SK-N-SH treated with all-trans-retinoic acid at 6 μM for 48 hours (cell line): ENCODE results near the gene LTBP1.

Source experiments
- ISL1 ChIP-seq: fragments of 250-450 bp; sonication (Bioruptor Pico); IDR thresholded peaks from 2 replicates; pipeline ENCODE4 v2.1.2; 2022; ENCODE audit warnings: mild to moderate bottlenecking, moderate library complexity
- PPARA ChIP-seq: fragments of 250-450 bp; sonication (Bioruptor Pico); IDR thresholded peaks from 2 replicates; pipeline ENCODE4 v1.5.0; 2020; ENCODE audit warnings: mild to moderate bottlenecking, borderline replicate concordance
- RARB ChIP-seq: fragments of 250-450 bp; sonication (Bioruptor Pico); IDR thresholded peaks from 2 replicates; pipeline ENCODE4 v1.8.0; 2021; ENCODE audit warnings: mild to moderate bottlenecking, moderate library complexity
- SNAI2 ChIP-seq: fragments of 250-450 bp; sonication (Bioruptor Pico); IDR thresholded peaks from 2 replicates; pipeline ENCODE4 v1.5.0; 2020; ENCODE audit warnings: mild to moderate bottlenecking, moderate library complexity
- TCF4 ChIP-seq: fragments of 250-450 bp; sonication (Bioruptor Pico); IDR thresholded peaks from 2 replicates; pipeline ENCODE4 v1.8.0; 2021; ENCODE audit warnings: mild to moderate bottlenecking, moderate library complexity, borderline replicate concordance
- TOX ChIP-seq: fragments of 250-450 bp; sonication (Bioruptor Pico); IDR thresholded peaks from 2 replicates; pipeline ENCODE4 v1.8.0; 2021; ENCODE audit warnings: mild to moderate bottlenecking, moderate library complexity, borderline replicate concordance
- ZC3H10 ChIP-seq: fragments of 250-450 bp; sonication (Bioruptor Pico); IDR thresholded peaks from 2 replicates; pipeline ENCODE4 v1.5.1; 2021; ENCODE audit warnings: mild to moderate bottlenecking, moderate library complexity
- ZFP3 ChIP-seq: fragments of 250-450 bp; sonication (Bioruptor Pico); IDR thresholded peaks from 2 replicates; pipeline ENCODE4 v1.5.0; 2020; ENCODE audit warnings: mild to moderate bottlenecking, moderate library complexity
- ZNF8 ChIP-seq: fragments of 450-650 bp; formaldehyde crosslinking; IDR thresholded peaks from 2 replicates; pipeline ENCODE4 v1.5.0; 2020; ENCODE audit warnings: mild to moderate bottlenecking, moderate library complexity

DNA sequence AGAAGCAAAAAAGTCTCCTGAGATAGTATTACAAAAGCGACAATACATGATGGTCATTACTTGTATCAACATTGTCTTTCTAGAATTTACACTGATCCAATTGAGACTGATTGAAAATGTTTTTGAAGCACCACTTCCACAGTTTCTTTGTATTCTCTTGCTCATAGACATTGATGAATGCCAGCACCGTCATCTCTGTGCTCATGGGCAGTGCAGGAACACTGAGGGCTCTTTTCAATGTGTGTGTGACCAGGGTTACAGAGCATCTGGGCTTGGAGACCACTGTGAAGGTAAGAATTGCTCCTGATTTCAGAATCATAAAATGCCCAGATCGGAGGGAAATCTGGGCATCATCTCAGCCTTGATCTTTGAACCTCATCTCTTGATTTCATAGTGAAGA, 354.6 kb downstream of the LTBP1 start:
- TF ChIP-seq RARB (CRISPR knock-in tag) (no peak), ZC3H10 (no peak), ZFP3 (CRISPR knock-in tag) (no peak), ISL1 (CRISPR knock-in tag) (no peak), ZNF8 (no peak), SNAI2 (CRISPR knock-in tag) (no peak), TOX (CRISPR knock-in tag) (no peak), PPARA (CRISPR knock-in tag) (no peak), TCF4 (CRISPR knock-in tag) (no peak)
